SU-DHL-6 (cell line): ENCODE results near the gene RPS6KB2.

Experiments used
- EZH2phosphoT487 ChIP-seq: fragments of 200-600 bp; sonication (generic), shearing (Covaris generic); conservative IDR thresholded peaks from 2 replicates; pipeline ENCODE4 v1.6.1; 2018; ENCODE audit warnings: mild to moderate bottlenecking, antibody characterized with exemption, low read length, moderate library complexity, mixed read lengths
- TF ChIP-seq, protein P1 (sequence below): fragments of 200-600 bp; sonication (generic); IDR thresholded peaks from one replicate; pipeline ENCODE4 v1.5.1; 2017; ENCODE audit warnings: antibody characterized with exemption, mild to moderate bottlenecking, low read length, moderate library complexity; ENCODE audit not compliant: insufficient read depth, poor library complexity, severe bottlenecking

DNA sequence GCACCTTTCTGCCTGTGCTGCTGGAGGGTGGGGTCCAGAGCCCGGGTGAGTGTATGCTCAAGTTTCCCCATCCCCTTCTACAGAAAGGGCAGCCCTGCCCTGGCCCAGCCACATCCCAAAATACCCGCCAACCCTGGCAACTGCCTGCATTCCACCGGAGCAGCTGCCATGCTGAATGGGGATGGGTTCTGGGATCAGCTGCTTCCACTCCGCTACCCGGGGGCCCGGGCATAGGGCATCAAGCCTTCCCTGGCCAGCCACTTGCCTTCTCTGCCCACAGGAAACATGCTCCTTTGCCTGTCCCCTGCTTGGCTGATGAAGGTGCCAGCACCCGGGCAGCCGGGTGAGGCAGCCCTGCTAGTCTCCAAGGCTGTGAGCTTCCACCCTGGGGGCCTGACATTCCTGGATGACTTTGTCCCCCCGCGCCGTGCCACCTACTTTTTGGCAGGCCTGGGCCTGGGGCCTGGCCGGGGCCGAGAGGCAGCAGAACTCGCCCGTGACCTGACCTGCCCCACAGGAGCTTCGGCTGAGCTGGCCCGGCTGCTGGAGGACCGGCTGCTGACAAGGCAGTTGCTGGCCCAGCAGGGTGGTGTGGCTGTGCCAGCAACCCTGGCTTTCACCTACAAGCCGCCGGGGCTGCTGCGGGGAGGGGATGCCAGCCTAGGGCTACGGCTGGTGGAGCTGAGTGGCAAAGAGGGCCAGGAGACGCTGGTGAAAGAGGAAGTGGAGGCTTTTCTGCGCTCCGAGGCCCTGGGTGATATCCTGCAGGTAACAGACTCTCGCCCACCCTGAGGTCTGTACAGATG, 9.6 kb upstream of the RPS6KB2 start:
- TF ChIP-seq, protein P1, sequence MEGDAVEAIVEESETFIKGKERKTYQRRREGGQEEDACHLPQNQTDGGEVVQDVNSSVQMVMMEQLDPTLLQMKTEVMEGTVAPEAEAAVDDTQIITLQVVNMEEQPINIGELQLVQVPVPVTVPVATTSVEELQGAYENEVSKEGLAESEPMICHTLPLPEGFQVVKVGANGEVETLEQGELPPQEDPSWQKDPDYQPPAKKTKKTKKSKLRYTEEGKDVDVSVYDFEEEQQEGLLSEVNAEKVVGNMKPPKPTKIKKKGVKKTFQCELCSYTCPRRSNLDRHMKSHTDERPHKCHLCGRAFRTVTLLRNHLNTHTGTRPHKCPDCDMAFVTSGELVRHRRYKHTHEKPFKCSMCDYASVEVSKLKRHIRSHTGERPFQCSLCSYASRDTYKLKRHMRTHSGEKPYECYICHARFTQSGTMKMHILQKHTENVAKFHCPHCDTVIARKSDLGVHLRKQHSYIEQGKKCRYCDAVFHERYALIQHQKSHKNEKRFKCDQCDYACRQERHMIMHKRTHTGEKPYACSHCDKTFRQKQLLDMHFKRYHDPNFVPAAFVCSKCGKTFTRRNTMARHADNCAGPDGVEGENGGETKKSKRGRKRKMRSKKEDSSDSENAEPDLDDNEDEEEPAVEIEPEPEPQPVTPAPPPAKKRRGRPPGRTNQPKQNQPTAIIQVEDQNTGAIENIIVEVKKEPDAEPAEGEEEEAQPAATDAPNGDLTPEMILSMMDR: no peak
- TF ChIP-seq EZH2phosphoT487: no peak
